Neural progenitor cell (in vitro differentiated cells): ENCODE results near the gene SMIM35.

ENCODE experiments used
- EZH2 ChIP-seq: fragments of 200-600 bp; sonication (generic); IDR thresholded peaks from 2 replicates; pipeline ENCODE4 v1.6.1; 2017; ENCODE audit warnings: antibody characterized with exemption, mild to moderate bottlenecking, moderate library complexity
- EZH2phosphoT487 ChIP-seq: fragments of 200-600 bp; sonication (generic); IDR thresholded peaks from 2 replicates; pipeline ENCODE4 v1.6.1; 2017; ENCODE audit warnings: antibody characterized with exemption
- TF ChIP-seq, protein P1 (sequence below): fragments of 200-600 bp; sonication (generic); IDR thresholded peaks from 2 replicates; pipeline ENCODE4 v1.5.1; 2017; ENCODE audit warnings: antibody characterized with exemption, mild to moderate bottlenecking

DNA sequence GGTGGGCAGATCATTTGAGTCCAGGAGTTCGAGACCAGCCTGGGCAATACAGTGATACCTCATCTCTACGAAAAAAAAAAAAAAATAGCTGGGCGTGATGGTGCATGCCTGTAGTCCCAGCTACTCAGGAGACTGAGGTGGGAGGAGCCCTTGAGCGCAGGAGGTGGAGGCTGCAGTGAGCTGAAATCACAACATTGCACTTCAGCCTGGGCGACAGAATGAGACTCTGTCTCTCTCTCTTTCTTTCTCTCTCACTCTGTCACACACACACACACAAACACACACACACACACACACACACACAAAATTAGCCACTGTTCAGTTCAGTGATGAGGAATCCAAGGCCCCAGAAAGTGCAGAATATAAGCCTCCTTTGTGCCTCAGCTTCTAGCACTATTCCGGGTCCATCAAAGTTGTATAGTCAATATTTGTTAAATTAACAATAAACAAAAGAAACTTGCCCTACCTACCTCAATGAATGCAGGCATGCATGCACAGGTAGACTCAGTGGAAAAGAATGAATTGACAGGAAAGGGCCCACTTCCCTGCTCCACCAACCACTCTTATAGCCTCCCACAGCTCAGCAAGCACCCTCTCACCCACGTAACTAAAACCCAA lies 3.9 kb upstream of the SMIM35 start:
- TF ChIP-seq, protein P1, sequence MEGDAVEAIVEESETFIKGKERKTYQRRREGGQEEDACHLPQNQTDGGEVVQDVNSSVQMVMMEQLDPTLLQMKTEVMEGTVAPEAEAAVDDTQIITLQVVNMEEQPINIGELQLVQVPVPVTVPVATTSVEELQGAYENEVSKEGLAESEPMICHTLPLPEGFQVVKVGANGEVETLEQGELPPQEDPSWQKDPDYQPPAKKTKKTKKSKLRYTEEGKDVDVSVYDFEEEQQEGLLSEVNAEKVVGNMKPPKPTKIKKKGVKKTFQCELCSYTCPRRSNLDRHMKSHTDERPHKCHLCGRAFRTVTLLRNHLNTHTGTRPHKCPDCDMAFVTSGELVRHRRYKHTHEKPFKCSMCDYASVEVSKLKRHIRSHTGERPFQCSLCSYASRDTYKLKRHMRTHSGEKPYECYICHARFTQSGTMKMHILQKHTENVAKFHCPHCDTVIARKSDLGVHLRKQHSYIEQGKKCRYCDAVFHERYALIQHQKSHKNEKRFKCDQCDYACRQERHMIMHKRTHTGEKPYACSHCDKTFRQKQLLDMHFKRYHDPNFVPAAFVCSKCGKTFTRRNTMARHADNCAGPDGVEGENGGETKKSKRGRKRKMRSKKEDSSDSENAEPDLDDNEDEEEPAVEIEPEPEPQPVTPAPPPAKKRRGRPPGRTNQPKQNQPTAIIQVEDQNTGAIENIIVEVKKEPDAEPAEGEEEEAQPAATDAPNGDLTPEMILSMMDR, result no peak
- no peak for TF ChIP-seq EZH2
- no peak for TF ChIP-seq EZH2phosphoT487
